ENCODE measurements around the gene ERMP1. TPM values are rescaled to one million over a fixed set of nuclear protein-coding genes. Genes with fewer than 3 reads are reported as not detected.
A peak's percentile ranks its signal among the peaks of the same experiment; 100 is the strongest.

The ERMP1 gene
- total RNA-seq, 1 donor from 2014 or later, result 57.7 TPM

DNA sequence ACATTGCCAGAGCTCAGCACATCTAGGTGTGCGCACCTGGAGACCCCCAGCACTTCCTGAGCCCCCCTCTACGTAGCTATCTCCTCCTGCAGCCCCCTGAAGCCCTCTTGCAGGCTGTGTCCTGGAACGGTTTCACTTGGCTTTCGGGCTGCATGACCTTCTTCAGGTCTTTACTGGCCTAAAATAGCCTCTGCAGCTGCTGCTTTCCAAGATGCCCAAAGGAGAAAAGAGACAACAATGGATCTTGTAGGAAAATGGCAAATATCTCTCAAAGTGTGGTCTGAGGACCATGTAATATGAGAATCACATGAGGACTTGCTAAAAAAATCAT lies 6.6 kb upstream of the ERMP1 start:
- Mint-ChIP-seq H3K9me3 (no peaks in the 10 kb centered on the region), H3K36me3 (peaks cover 4% of the 10 kb centered on the region), H3K4me3 (no peak overlapping the region), H3K27ac (peak overlapping the region; percentile 84), H3K4me1 (ENCODE audit: unreplicated experiment) (peaks cover 33% of the 10 kb centered on the region), H3K27me3 (no peaks in the 10 kb centered on the region)
- TF ChIP-seq CTCF (conservative IDR thresholded peaks at IDR 0.05), result no peak
- DNase-seq (ENCODE audit: extremely low spot score, unreplicated experiment), result no peak

DNA sequence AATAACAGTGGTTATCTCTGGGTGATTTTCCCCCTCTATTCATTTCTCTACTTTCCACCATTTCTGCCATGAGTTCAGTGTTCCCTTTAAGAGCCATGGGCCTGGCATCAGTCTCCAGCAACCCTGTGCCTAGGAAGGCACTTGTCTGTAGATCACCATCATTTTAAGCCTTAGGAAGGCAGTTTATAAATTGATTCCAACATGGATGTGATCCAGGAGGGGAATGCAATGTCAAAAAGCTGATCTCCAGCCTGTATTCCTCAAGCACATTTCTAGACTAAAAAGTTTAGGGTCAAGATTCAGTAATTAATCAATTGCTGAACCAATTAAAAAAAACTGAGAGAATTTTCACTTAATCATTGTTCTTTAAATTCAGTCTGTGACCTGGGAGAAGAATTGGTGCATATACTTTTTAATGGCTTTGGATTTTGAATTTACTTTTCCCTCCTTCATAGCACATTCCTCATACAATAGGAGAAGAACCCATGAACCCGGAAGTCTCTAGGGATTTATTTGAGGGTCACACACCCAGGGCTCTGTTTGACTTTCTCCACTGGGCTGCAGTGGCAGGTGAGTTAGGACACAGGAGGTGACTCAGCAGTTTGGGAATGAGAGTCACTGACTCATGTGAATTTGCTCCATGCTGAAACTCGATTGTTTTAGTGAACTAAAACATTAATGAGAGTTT lies 6.1 kb upstream of the ERMP1 start:
- no peak overlapping the region for H3K4me3 Mint-ChIP-seq
- H3K27ac Mint-ChIP-seq, result peak overlapping the region; percentile 84
- H3K4me1 Mint-ChIP-seq (ENCODE audit: unreplicated experiment), result peaks cover 28% of the 10 kb centered on the region
- no peak for TF ChIP-seq CTCF (conservative IDR thresholded peaks at IDR 0.05)
- H3K27me3 Mint-ChIP-seq, result no peaks in the 10 kb centered on the region
- H3K36me3 Mint-ChIP-seq, result peaks cover 4% of the 10 kb centered on the region
- no peak for DNase-seq (ENCODE audit: extremely low spot score, unreplicated experiment)
- no peaks in the 10 kb centered on the region for H3K9me3 Mint-ChIP-seq

- H3K36me3 Mint-ChIP-seq, result no peaks in the 10 kb centered on the region
- DNase-seq (ENCODE audit: extremely low spot score, unreplicated experiment), result no peak
- H3K4me3 Mint-ChIP-seq, result no peak overlapping the region
- no peak overlapping the region for H3K27ac Mint-ChIP-seq
- no peaks in the 10 kb centered on the region for H3K27me3 Mint-ChIP-seq
- TF ChIP-seq CTCF (conservative IDR thresholded peaks at IDR 0.05), result no peak
- no peaks in the 10 kb centered on the region for H3K9me3 Mint-ChIP-seq
- H3K4me1 Mint-ChIP-seq (ENCODE audit: unreplicated experiment), result peaks cover 22% of the 10 kb centered on the region
These were observed 2.9 kb upstream of the ERMP1 start for GRCh38 chr9:5835808-5836207.

DNA sequence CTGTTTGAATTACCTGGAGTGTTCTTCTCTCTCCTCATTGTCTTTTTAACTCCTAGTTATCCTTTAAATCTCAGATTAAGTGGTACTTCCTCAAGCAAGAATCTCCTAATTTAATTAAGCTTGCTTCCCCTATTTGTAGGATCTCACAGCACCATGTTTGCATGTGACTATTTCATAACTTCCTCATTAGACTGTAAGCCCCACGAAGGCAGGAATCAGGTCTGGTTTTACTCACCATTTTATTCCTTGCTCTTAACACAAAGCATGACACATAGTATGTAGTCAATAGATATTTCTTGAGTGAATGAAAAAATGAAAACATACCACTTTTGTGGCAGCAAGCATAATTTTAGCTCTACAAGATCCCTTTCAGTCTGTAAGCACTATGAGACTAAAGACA lies 1.3 kb upstream of the ERMP1 start:
- Mint-ChIP-seq H3K27ac (peak overlapping the region; percentile 5), H3K4me3 (peak overlapping the region; percentile 94), H3K9me3 (no peaks in the 10 kb centered on the region), H3K36me3 (no peaks in the 10 kb centered on the region), H3K4me1 (ENCODE audit: unreplicated experiment) (peaks cover 17% of the 10 kb centered on the region), H3K27me3 (no peaks in the 10 kb centered on the region)
- DNase-seq (ENCODE audit: extremely low spot score, unreplicated experiment), result no peak
- TF ChIP-seq CTCF (conservative IDR thresholded peaks at IDR 0.05), result no peak

- peak overlapping the region; percentile 94 for H3K4me3 Mint-ChIP-seq
- peaks cover 12% of the 10 kb centered on the region for H3K4me1 Mint-ChIP-seq (ENCODE audit: unreplicated experiment)
- H3K9me3 Mint-ChIP-seq, result no peaks in the 10 kb centered on the region
- H3K27ac Mint-ChIP-seq, result peak overlapping the region; percentile 88
- peaks cover 7% of the 10 kb centered on the region for H3K36me3 Mint-ChIP-seq
- DNase-seq (ENCODE audit: extremely low spot score, unreplicated experiment), result no peak
- TF ChIP-seq CTCF (conservative IDR thresholded peaks at IDR 0.05), result no peak
- no peaks in the 10 kb centered on the region for H3K27me3 Mint-ChIP-seq
These were observed 813 bp downstream of the ERMP1 start for GRCh38 chr9:5832071-5832537.

All from type B pancreatic cell (in vitro differentiated cells).